ENCODE measurements around the gene C1orf74.

Gene C1orf74

GRCh38 chr1:209780268-209780667, 4.1 kb downstream of the C1orf74 start:
- no peak for TF ChIP-seq CTCF (IDR thresholded peaks at IDR 0.05; ENCODE audit: low read depth, low read length)
- no peak for DNase-seq (ENCODE audit: extremely low read depth, low read depth)

GRCh38 chr1:209778102-209778501, 6.3 kb downstream of the C1orf74 start:
- DNase-seq (ENCODE audit: extremely low read depth, low read depth), result no peak
- no peak for TF ChIP-seq CTCF (IDR thresholded peaks at IDR 0.05; ENCODE audit: low read depth, low read length)

- DNase-seq (ENCODE audit: extremely low read depth, low read depth), result no peak
- no peak for TF ChIP-seq CTCF (IDR thresholded peaks at IDR 0.05; ENCODE audit: low read depth, low read length)
These were observed 6.8 kb downstream of the C1orf74 start for GRCh38 chr1:209777587-209777986.

GRCh38 chr1:209775678-209776077, 8.7 kb downstream of the C1orf74 start:
- DNase-seq (ENCODE audit: extremely low read depth, low read depth), result no peak
- TF ChIP-seq CTCF (IDR thresholded peaks at IDR 0.05; ENCODE audit: low read depth, low read length), result no peak

GRCh38 chr1:209774592-209774991, 9.8 kb downstream of the C1orf74 start:
- no peak for TF ChIP-seq CTCF (IDR thresholded peaks at IDR 0.05; ENCODE audit: low read depth, low read length)
- no peak for DNase-seq (ENCODE audit: extremely low read depth, low read depth)

- no peak for DNase-seq (ENCODE audit: extremely low read depth, low read depth)
- TF ChIP-seq CTCF (IDR thresholded peaks at IDR 0.05; ENCODE audit: low read depth, low read length), result no peak
These were observed 12.2 kb downstream of the C1orf74 start for GRCh38 chr1:209772126-209772525.

- no peak for DNase-seq (ENCODE audit: extremely low read depth, low read depth)
- TF ChIP-seq CTCF (IDR thresholded peaks at IDR 0.05; ENCODE audit: low read depth, low read length), result no peak
These were observed 13.5 kb downstream of the C1orf74 start for GRCh38 chr1:209770636-209771415.

Data from AG09319 (cell line).